Bronchial epithelial cell (primary cell): ENCODE measurements around the gene AKAP6. TPM values are rescaled to one million over a fixed set of nuclear protein-coding genes. Genes with fewer than 3 reads are reported as not detected.
A peak's percentile ranks its signal among the peaks of the same experiment; 100 is the strongest.

Experiments
- DNase-seq: peaks from one replicate; pipeline ENCODE4 v3.0.0-alpha.2; 2010; ENCODE audit warnings: low read depth
- FAIRE-seq: peaks from 2 replicates; lab custom pipeline; 2011; peaks lifted over from hg19 to GRCh38; lab: Jason Lieb, UNC
- H3K27me3 ChIP-seq: 2 replicates; pipeline ENCODE4 v1.5.1; 2011; ENCODE audit warnings: low read length; ENCODE audit not compliant: control insufficient read depth, insufficient read depth
- H3K36me3 ChIP-seq: 2 replicates; pipeline ENCODE4 v1.5.1; 2011; ENCODE audit warnings: low read length; ENCODE audit not compliant: control insufficient read depth, insufficient read depth
- H3K4me3 ChIP-seq: 2 replicates; pipeline ENCODE4 v1.5.1; 2011; ENCODE audit warnings: mild to moderate bottlenecking, low read depth, low read length, control low read depth
- CTCF ChIP-seq: IDR thresholded peaks from 2 replicates; pipeline ENCODE4 v1.5.1; 2011; ENCODE audit warnings: mild to moderate bottlenecking, moderate library complexity, low read length, control low read depth, inconsistent platforms; ENCODE audit not compliant: insufficient read depth, severe bottlenecking
- total RNA-seq: library from RNA; depleted of rRNA; stranded (reverse); fragments of >200 nt; gene quantifications from 2 replicates; pipeline ENCODE4 v1.2.1, GENCODE V29; 2014

Gene AKAP6
- total RNA-seq, 1 donor from 2014 or later, result 4.2 TPM

- H3K4me3 ChIP-seq, result no peak overlapping the region
- no peak for TF ChIP-seq CTCF
- DNase-seq (no peak), FAIRE-seq (no peak)
- no peaks in the 10 kb centered on the region for H3K27me3 ChIP-seq
- H3K36me3 ChIP-seq, result no peaks in the 10 kb centered on the region
Measured at GRCh38 chr14:32342847-32343194, 13.7 kb downstream of the AKAP6 start.

- no peak overlapping the region for H3K4me3 ChIP-seq
- peak; percentile 98 for FAIRE-seq
- TF ChIP-seq CTCF, result no peak
- H3K36me3 ChIP-seq, result no peaks in the 10 kb centered on the region
- DNase-seq, result peak; percentile 89
- no peaks in the 10 kb centered on the region for H3K27me3 ChIP-seq
Measured at GRCh38 chr14:32343926-32344430, 14.9 kb downstream of the AKAP6 start.

- Histone ChIP-seq H3K36me3 (no peaks in the 10 kb centered on the region), H3K4me3 (no peak overlapping the region), H3K27me3 (no peaks in the 10 kb centered on the region)
- TF ChIP-seq CTCF, result peak; percentile 12
- DNase-seq (peak; percentile 80), FAIRE-seq (no peak)
Measured at GRCh38 chr14:32345311-32345791, 16.3 kb downstream of the AKAP6 start.

GRCh38 chr14:32349322-32349721 is 20.2 kb downstream of the AKAP6 start:
- no peaks in the 10 kb centered on the region for H3K27me3 ChIP-seq
- DNase-seq (peak; percentile 62), FAIRE-seq (no peak)
- no peaks in the 10 kb centered on the region for H3K36me3 ChIP-seq
- no peak for TF ChIP-seq CTCF
- H3K4me3 ChIP-seq, result no peak overlapping the region

- Histone ChIP-seq H3K4me3 (no peak overlapping the region), H3K36me3 (no peaks in the 10 kb centered on the region), H3K27me3 (no peaks in the 10 kb centered on the region)
- no peak for DNase-seq
- TF ChIP-seq CTCF, result no peak
- no peak for FAIRE-seq
Measured at GRCh38 chr14:32350020-32350419, 20.9 kb downstream of the AKAP6 start.

- TF ChIP-seq CTCF, result no peak
- no peak for FAIRE-seq
- Histone ChIP-seq H3K36me3 (no peaks in the 10 kb centered on the region), H3K4me3 (no peak overlapping the region), H3K27me3 (no peaks in the 10 kb centered on the region)
- DNase-seq, result peak; percentile 69
Measured at GRCh38 chr14:32352631-32353030, 23.5 kb downstream of the AKAP6 start.
